Vagina (tissue), 2 donors: ENCODE measurements around the gene APLF. TPM values are rescaled to one million over a fixed set of nuclear protein-coding genes. Genes with fewer than 3 reads are reported as not detected.

ENCODE experiments used
- DNase-seq, 2 donors: peaks; one replicate each; pipeline ENCODE4 v3.0.0-alpha.2; 2017; ENCODE audit errors: extremely low spot score in 2 of 2
- H3K27ac ChIP-seq: fragments of 200-600 bp; sonication (generic); one replicate; pipeline ENCODE4 v1.5.1; 2019
- H3K27me3 ChIP-seq: fragments of 200-600 bp; sonication (generic); one replicate; pipeline ENCODE4 v1.5.1; 2019
- H3K36me3 ChIP-seq, 2 donors: fragments of 200-600 bp; sonication (generic); one replicate each; pipeline ENCODE4 v1.5.1; 2017 to 2019
- H3K4me1 ChIP-seq: fragments of 200-600 bp; sonication (generic); one replicate; pipeline ENCODE4 v1.5.1; 2019
- H3K4me3 ChIP-seq, 2 donors: fragments of 200-600 bp; sonication (generic); 1 replicate in 1 of 2; 2 replicates in 1 of 2; pipeline ENCODE4 v1.5.1; 2016 to 2019
- H3K9me3 ChIP-seq: fragments of 200-600 bp; sonication (generic); one replicate; pipeline ENCODE4 v1.5.1; 2019
- CTCF ChIP-seq, 3 experiments: fragments of 450-650 bp in 2 of 3; fragments of 200-600 bp in 1 of 3; sonication (generic) in 1 of 3; IDR thresholded peaks; one replicate each; pipeline ENCODE4 v1.5.1; 2017 to 2019; ENCODE audit warnings: antibody characterized with exemption in 3 of 3, mild to moderate bottlenecking in 2 of 3, moderate library complexity in 2 of 3
- POLR2A ChIP-seq, 2 donors: fragments of 450-650 bp; IDR thresholded peaks; one replicate each; pipeline ENCODE4 v1.6.1; 2017; ENCODE audit warnings: antibody characterized with exemption in 2 of 2, mild to moderate bottlenecking in 2 of 2, moderate library complexity in 2 of 2
- POLR2AphosphoS5 ChIP-seq, 2 donors: sonication (generic); formaldehyde crosslinking; IDR thresholded peaks; one replicate each; pipeline ENCODE4 v1.9.0; 2017; ENCODE audit warnings: antibody characterized with exemption in 2 of 2, mild to moderate bottlenecking in 2 of 2, low read depth in 1 of 2; ENCODE audit not compliant: insufficient read depth in 1 of 2
- intact Hi-C: fragments of 100-400 bp; cut with DNase I; formaldehyde crosslinking; loops from one replicate; pipeline ENCODE4 v1.15.1; 2023
- total RNA-seq: library from RNA; depleted of rRNA; stranded (reverse); fragments of >200 nt; gene quantifications from one replicate; pipeline ENCODE4 v1.2.3, GENCODE V29; 2016

Gene APLF
- total RNA-seq, 1 donor from 2014 or later = 18.7 TPM

- H3K4me3 ChIP-seq = no peak overlapping the region
Measured at GRCh38 chr2:68468801-68469200, 1.4 kb downstream of the APLF start.

GRCh38 chr2:68469935-68470334 lies 2.5 kb downstream of the APLF start:
- H3K36me3 ChIP-seq = no peaks in the 10 kb centered on the region
- H3K4me3 ChIP-seq = no peak overlapping the region
- DNase-seq = no peak
- intact Hi-C loops = no loop called here
- H3K27ac ChIP-seq = no peak overlapping the region
- peaks cover 27% of the 10 kb centered on the region for H3K4me1 ChIP-seq
- H3K27me3 ChIP-seq = no peaks in the 10 kb centered on the region
- no peaks in the 10 kb centered on the region for H3K9me3 ChIP-seq
- TF ChIP-seq CTCF (IDR thresholded peaks at IDR 0.05) = no peak
- TF ChIP-seq POLR2AphosphoS5 (IDR thresholded peaks at IDR 0.05; ENCODE audit: insufficient read depth in 1 of 2, low read depth in 1 of 2) = peak in 1 of 2 donors; percentile 28

More at GRCh38 chr2:68468801-68469200, 1.4 kb downstream of the APLF start:
- intact Hi-C loops = no loop called here
- Histone ChIP-seq H3K27ac (no peak overlapping the region), H3K9me3 (no peaks in the 10 kb centered on the region), H3K4me1 (peaks cover 31% of the 10 kb centered on the region), H3K36me3 (no peaks in the 10 kb centered on the region), H3K27me3 (no peaks in the 10 kb centered on the region)
- no peak for DNase-seq
- TF ChIP-seq CTCF (IDR thresholded peaks at IDR 0.05) (no peak), POLR2A (IDR thresholded peaks at IDR 0.05) (no peak), POLR2AphosphoS5 (IDR thresholded peaks at IDR 0.05; ENCODE audit: insufficient read depth in 1 of 2, low read depth in 1 of 2) (no peak)

- Histone ChIP-seq H3K27ac (no peak overlapping the region), H3K36me3 (no peaks in the 10 kb centered on the region), H3K4me3 (no peak overlapping the region), H3K27me3 (no peaks in the 10 kb centered on the region), H3K4me1 (peaks cover 13% of the 10 kb centered on the region), H3K9me3 (no peaks in the 10 kb centered on the region)
- intact Hi-C loops = no loop called here
- TF ChIP-seq POLR2AphosphoS5 (IDR thresholded peaks at IDR 0.05; ENCODE audit: insufficient read depth in 1 of 2, low read depth in 1 of 2) (no peak), POLR2A (IDR thresholded peaks at IDR 0.05) (no peak), CTCF (IDR thresholded peaks at IDR 0.05) (no peak)
- no peak for DNase-seq
Measured at GRCh38 chr2:68471385-68471784, 4.0 kb downstream of the APLF start.

GRCh38 chr2:68472796-68473414 lies 5.5 kb downstream of the APLF start:
- Histone ChIP-seq H3K36me3 (no peaks in the 10 kb centered on the region), H3K4me1 (peaks cover 10% of the 10 kb centered on the region), H3K4me3 (no peak overlapping the region), H3K27me3 (no peaks in the 10 kb centered on the region), H3K27ac (no peak overlapping the region), H3K9me3 (no peaks in the 10 kb centered on the region)
- DNase-seq = no peak
- intact Hi-C loops = no loop called here
- TF ChIP-seq POLR2A (IDR thresholded peaks at IDR 0.05) (no peak), POLR2AphosphoS5 (IDR thresholded peaks at IDR 0.05; ENCODE audit: insufficient read depth in 1 of 2, low read depth in 1 of 2) (no peak), CTCF (IDR thresholded peaks at IDR 0.05) (no peak)

- no peaks in the 10 kb centered on the region for H3K36me3 ChIP-seq
- H3K9me3 ChIP-seq = no peaks in the 10 kb centered on the region
- H3K27me3 ChIP-seq = no peaks in the 10 kb centered on the region
- TF ChIP-seq POLR2A (IDR thresholded peaks at IDR 0.05) = no peak
- peak in 1 of 2 donors; percentile 88 for TF ChIP-seq POLR2AphosphoS5 (IDR thresholded peaks at IDR 0.05; ENCODE audit: insufficient read depth in 1 of 2, low read depth in 1 of 2)
- TF ChIP-seq CTCF (IDR thresholded peaks at IDR 0.05) = no peak
- no peak overlapping the region for H3K27ac ChIP-seq
- intact Hi-C loops = no loop called here
- H3K4me1 ChIP-seq = no peaks in the 10 kb centered on the region
- DNase-seq = no peak
- H3K4me3 ChIP-seq = no peak overlapping the region
Measured at GRCh38 chr2:68475110-68475509, 7.7 kb downstream of the APLF start.
